PC-3 (cell line): ENCODE measurements around the gene ESR1. TPM values are rescaled to one million over a fixed set of nuclear protein-coding genes. Genes with fewer than 3 reads are reported as not detected.

Source experiments
- ATAC-seq: fragments of 200-7000 bp; cut with Tn5 transposase; 2 replicates; pipeline ENCODE4 v1.9.1; 2020; ENCODE audit warnings: mild to moderate bottlenecking, moderate library complexity
- BruUV-seq: library from RNA; stranded (reverse); fragments of 400-500 nt; replicated peaks from 2 replicates; lab custom pipeline; 2021; lab: Mats Ljungman, UMichigan
- CTCF ChIA-PET: fragments of 300-600 bp; sonication (Branson Sonifier 250); formaldehyde crosslinking; loops from one replicate; lab custom pipeline; 2022; ENCODE audit warnings: antibody characterized with exemption; lab: Charles Lee
- POLR2A ChIA-PET: fragments of 300-600 bp; sonication (Branson Sonifier 250); formaldehyde crosslinking; loops from one replicate; lab custom pipeline; 2022; ENCODE audit warnings: antibody characterized with exemption; ENCODE audit not compliant: unreplicated experiment; lab: Charles Lee
- DNase-seq: peaks from one replicate; pipeline ENCODE4 v3.0.0-alpha.2; 2015
- H2AFZ ChIP-seq: fragments of 300-600 bp; sonication (generic); 2 replicates; pipeline ENCODE4 v1.6.0; 2016; ENCODE audit warnings: antibody characterized with exemption, low read length
- H3F3A ChIP-seq: fragments of 300-600 bp; sonication (generic); one replicate; pipeline ENCODE4 v1.6.0; 2017; ENCODE audit warnings: antibody characterized with exemption, low read length, control low read depth, mild to moderate bottlenecking; ENCODE audit not compliant: unreplicated experiment
- H3K27ac ChIP-seq: fragments of 300-600 bp; sonication (generic); 2 replicates; pipeline ENCODE4 v1.5.1; 2016; ENCODE audit warnings: mild to moderate bottlenecking, low read length
- H3K27me3 ChIP-seq: fragments of 300-600 bp; sonication (generic); 2 replicates; pipeline ENCODE4 v1.6.1; 2016; ENCODE audit warnings: low read length, mixed read lengths
- H3K36me3 ChIP-seq: fragments of 300-600 bp; sonication (generic); 2 replicates; pipeline ENCODE4 v1.6.1; 2016; ENCODE audit warnings: low read depth, mixed run types, low read length, mixed read lengths
- H3K4me1 ChIP-seq: fragments of 300-600 bp; sonication (generic); 2 replicates; pipeline ENCODE4 v1.5.1; 2016; ENCODE audit warnings: low read length; ENCODE audit not compliant: insufficient read depth
- H3K4me2 ChIP-seq: fragments of 300-600 bp; sonication (generic); 2 replicates; pipeline ENCODE4 v1.6.0; 2016; ENCODE audit warnings: low read length
- H3K4me3 ChIP-seq: fragments of 300-600 bp; sonication (generic); 2 replicates; pipeline ENCODE4 v1.5.1; 2016; ENCODE audit warnings: mild to moderate bottlenecking, low read length, mixed read lengths
- H3K79me2 ChIP-seq: fragments of 300-600 bp; sonication (generic); 2 replicates; pipeline ENCODE4 v1.6.1; 2017; ENCODE audit warnings: low read length, mixed read lengths
- H3K9ac ChIP-seq: fragments of 300-600 bp; sonication (generic); 2 replicates; pipeline ENCODE4 v1.6.0; 2016; ENCODE audit warnings: mild to moderate bottlenecking, low read length
- H3K9me2 ChIP-seq: fragments of 300-600 bp; sonication (generic); replicated peaks from 2 replicates; pipeline ENCODE4 v1.6.1; 2016; ENCODE audit warnings: mixed run types, low read length, mixed read lengths
- H3K9me3 ChIP-seq: fragments of 300-600 bp; sonication (generic); 2 replicates; pipeline ENCODE4 v1.6.1; 2016; ENCODE audit warnings: low read length, mixed read lengths
- H4K20me1 ChIP-seq: fragments of 300-600 bp; sonication (generic); 2 replicates; pipeline ENCODE4 v1.6.1; 2016; ENCODE audit warnings: low read length, mixed read lengths
- EZH2 ChIP-seq: fragments of 300-600 bp; sonication (generic); IDR thresholded peaks from one replicate; pipeline ENCODE4 v1.6.1; 2017; ENCODE audit warnings: antibody characterized with exemption, mild to moderate bottlenecking, low read length; ENCODE audit not compliant: unreplicated experiment
- EZH2phosphoT487 ChIP-seq: fragments of 300-600 bp; sonication (generic); IDR thresholded peaks from 2 replicates; pipeline ENCODE4 v1.6.1; 2018; ENCODE audit warnings: mild to moderate bottlenecking, antibody characterized with exemption, low read length, borderline replicate concordance
- intact Hi-C: fragments of 100-400 bp; cut with micrococcal nuclease; formaldehyde crosslinking; loops from 2 replicates; pipeline ENCODE4 v1.9.0; 2023
- total RNA-seq: library from RNA; depleted of rRNA; stranded (reverse); fragments of >200 nt; gene quantifications from 2 replicates; pipeline ENCODE4 v1.2.3, GENCODE V29; 2014
- TF ChIP-seq, protein P1 (sequence below): fragments of 300-600 bp; sonication (generic); conservative IDR thresholded peaks from 2 replicates; pipeline ENCODE4 v1.5.1; 2017; ENCODE audit warnings: antibody characterized with exemption, low read depth, mild to moderate bottlenecking, low read length

Gene ESR1
- total RNA-seq, 1 experiment from 2014 or later, result 5.9 TPM

DNA sequence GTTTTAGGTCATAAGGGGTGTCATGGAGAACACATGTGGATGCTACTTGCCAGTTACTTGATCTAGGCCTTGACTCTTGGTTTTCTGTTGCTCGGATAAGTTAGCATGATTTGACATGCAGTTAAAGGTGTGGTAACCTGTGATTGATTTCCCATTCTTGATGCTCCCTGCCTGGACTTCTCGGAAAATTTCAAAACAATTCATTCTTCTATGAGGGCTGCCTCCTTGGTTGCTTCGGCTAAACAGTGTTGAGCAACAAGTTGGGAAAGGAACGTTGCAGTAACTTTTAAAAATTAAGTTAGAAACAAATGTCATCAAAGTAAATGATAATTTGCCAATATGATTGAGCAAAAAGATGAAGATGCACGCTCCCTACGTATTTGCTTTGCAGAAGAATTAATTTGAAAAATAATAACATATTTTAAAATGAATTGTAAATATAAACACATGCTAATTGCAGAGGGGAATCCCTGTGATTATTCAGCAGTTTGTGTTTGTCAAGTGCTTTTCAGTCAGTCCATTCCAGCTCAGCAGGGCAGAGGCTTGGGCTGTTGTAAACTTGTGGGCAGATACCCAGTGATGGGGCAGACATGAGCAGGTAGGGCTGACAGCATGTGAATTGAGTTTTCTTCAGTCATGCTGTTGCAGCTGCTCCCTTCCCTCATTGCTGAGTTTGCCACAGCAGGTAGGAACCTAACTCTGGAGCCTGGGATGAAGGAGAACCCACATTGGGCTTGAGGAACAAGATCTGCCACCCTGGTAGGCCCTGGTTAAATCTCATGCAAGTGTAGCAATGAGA is 110.2 kb downstream of the ESR1 start:
- Histone ChIP-seq H3K79me2 (no peaks in the 10 kb centered on the region), H3K9me3 (no peaks in the 10 kb centered on the region), H3K9ac (peak overlapping the region; percentile 48), H3K4me1 (peaks cover 55% of the 10 kb centered on the region), H2AFZ (peak overlapping the region; percentile 30; the same call in 1 of the 2 replicates), H3F3A (no peaks in the 10 kb centered on the region), H3K4me2 (peak overlapping the region; percentile 74), H3K27me3 (no peaks in the 10 kb centered on the region), H3K9me2 (no peaks in the 10 kb centered on the region), H3K36me3 (no peaks in the 10 kb centered on the region), H3K4me3 (no peak overlapping the region), H4K20me1 (no peaks in the 10 kb centered on the region), H3K27ac (peak overlapping the region; percentile 88)
- no peak for DNase-seq
- BruUV-seq, result no TSS peak
- intact Hi-C loops, result no loop called here
- POLR2A ChIA-PET, result no interaction called here
- CTCF ChIA-PET, result no interaction called here
- TF ChIP-seq EZH2phosphoT487 (no peak), EZH2 (no peak)
- TF ChIP-seq, protein P1, sequence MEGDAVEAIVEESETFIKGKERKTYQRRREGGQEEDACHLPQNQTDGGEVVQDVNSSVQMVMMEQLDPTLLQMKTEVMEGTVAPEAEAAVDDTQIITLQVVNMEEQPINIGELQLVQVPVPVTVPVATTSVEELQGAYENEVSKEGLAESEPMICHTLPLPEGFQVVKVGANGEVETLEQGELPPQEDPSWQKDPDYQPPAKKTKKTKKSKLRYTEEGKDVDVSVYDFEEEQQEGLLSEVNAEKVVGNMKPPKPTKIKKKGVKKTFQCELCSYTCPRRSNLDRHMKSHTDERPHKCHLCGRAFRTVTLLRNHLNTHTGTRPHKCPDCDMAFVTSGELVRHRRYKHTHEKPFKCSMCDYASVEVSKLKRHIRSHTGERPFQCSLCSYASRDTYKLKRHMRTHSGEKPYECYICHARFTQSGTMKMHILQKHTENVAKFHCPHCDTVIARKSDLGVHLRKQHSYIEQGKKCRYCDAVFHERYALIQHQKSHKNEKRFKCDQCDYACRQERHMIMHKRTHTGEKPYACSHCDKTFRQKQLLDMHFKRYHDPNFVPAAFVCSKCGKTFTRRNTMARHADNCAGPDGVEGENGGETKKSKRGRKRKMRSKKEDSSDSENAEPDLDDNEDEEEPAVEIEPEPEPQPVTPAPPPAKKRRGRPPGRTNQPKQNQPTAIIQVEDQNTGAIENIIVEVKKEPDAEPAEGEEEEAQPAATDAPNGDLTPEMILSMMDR, result no peak
- no peak for ATAC-seq

DNA sequence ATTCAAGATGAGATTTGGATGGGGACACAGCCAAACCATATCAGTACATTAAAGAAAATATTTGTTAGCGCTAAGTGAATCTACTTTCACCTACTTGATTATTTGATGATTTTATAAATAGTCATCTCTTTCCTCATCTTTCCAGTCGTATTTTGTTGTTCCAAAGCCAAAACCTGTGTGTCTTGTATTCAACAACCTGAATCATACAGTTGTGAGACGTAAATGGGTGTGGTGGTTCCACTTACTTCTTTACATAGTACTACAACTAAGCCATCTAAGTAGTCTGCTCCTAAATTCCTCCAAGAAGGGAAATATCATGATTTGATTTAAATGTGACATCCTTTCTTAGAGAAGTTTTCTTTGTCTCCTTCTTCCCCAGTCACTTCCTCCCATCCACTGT is 132.8 kb downstream of the ESR1 start:
- ChIA-PET CTCF (no interaction called here), POLR2A (no interaction called here)
- Histone ChIP-seq H3K27me3 (no peaks in the 10 kb centered on the region), H3K4me1 (no peaks in the 10 kb centered on the region), H3K36me3 (no peaks in the 10 kb centered on the region), H3K9me2 (no peaks in the 10 kb centered on the region), H3K4me2 (no peak overlapping the region), H3K79me2 (no peaks in the 10 kb centered on the region), H4K20me1 (no peaks in the 10 kb centered on the region), H3K9ac (no peak overlapping the region), H3F3A (no peaks in the 10 kb centered on the region), H3K9me3 (no peaks in the 10 kb centered on the region), H3K4me3 (no peak overlapping the region), H3K27ac (no peak overlapping the region), H2AFZ (no peak overlapping the region)
- DNase-seq, result no peak
- no peak for TF ChIP-seq EZH2phosphoT487
- no peak for TF ChIP-seq EZH2
- TF ChIP-seq, protein P1, result no peak
- intact Hi-C loops, result no loop called here
- no peak for ATAC-seq
- no TSS peak for BruUV-seq
